ENCODE data around the gene RPP40.

The RPP40 gene

GRCh38 chr6:4953440-4953839 lies 50.4 kb downstream of the RPP40 start:
- DNase-seq (ENCODE audit: low read depth): no peak
- no peak for TF ChIP-seq CTCF (conservative IDR thresholded peaks at IDR 0.05; ENCODE audit: low read length)
- no peak overlapping the region for H3K4me3 ChIP-seq (ENCODE audit: low read length)

GRCh38 chr6:4950836-4951533 lies 52.9 kb downstream of the RPP40 start:
- no peak for DNase-seq (ENCODE audit: low read depth)
- no peak for TF ChIP-seq CTCF (conservative IDR thresholded peaks at IDR 0.05; ENCODE audit: low read length)
- no peak overlapping the region for H3K4me3 ChIP-seq (ENCODE audit: low read length)

- no peak for TF ChIP-seq CTCF (conservative IDR thresholded peaks at IDR 0.05; ENCODE audit: low read length)
- no peak for DNase-seq (ENCODE audit: low read depth)
Observed at GRCh38 chr6:4950076-4950475, 53.8 kb downstream of the RPP40 start.

GRCh38 chr6:4948781-4949450 lies 54.9 kb downstream of the RPP40 start:
- H3K4me3 ChIP-seq (ENCODE audit: low read length): no peak overlapping the region
- no peak for DNase-seq (ENCODE audit: low read depth)
- TF ChIP-seq CTCF (conservative IDR thresholded peaks at IDR 0.05; ENCODE audit: low read length): no peak

More at GRCh38 chr6:4950076-4950475, 53.8 kb downstream of the RPP40 start:
- H3K4me3 ChIP-seq (ENCODE audit: low read length): no peak overlapping the region

GRCh38 chr6:4947716-4948115 lies 56.1 kb downstream of the RPP40 start:
- TF ChIP-seq CTCF (conservative IDR thresholded peaks at IDR 0.05; ENCODE audit: low read length): no peak
- no peak for DNase-seq (ENCODE audit: low read depth)
- H3K4me3 ChIP-seq (ENCODE audit: low read length): no peak overlapping the region

- TF ChIP-seq CTCF (conservative IDR thresholded peaks at IDR 0.05; ENCODE audit: low read length): no peak
- no peak for DNase-seq (ENCODE audit: low read depth)
- H3K4me3 ChIP-seq (ENCODE audit: low read length): no peak overlapping the region
Observed at GRCh38 chr6:4946521-4946920, 57.3 kb downstream of the RPP40 start.

Data from AG10803 (cell line).